GM19238 (cell line): ENCODE measurements around the gene GNA14.
"Not testable (repeated sequence)": the region's sequence is repeated elsewhere in the genome, so short reads cannot be mapped to it uniquely, and the experiment has no call there.

Experiments used
- DNase-seq: peaks from one replicate; pipeline ENCODE4 v3.0.0; 2011; ENCODE audit warnings: low spot score; ENCODE audit not compliant: insufficient read length

The GNA14 gene

GRCh38 chr9:77417566-77417965, 230.6 kb downstream of the GNA14 start:
- no peak for DNase-seq

GRCh38 chr9:77408521-77408920, 239.6 kb downstream of the GNA14 start:
- not testable (repeated sequence) for DNase-seq

- DNase-seq, result no peak
These were observed 244.9 kb downstream of the GNA14 start for GRCh38 chr9:77403239-77403638.

- no peak for DNase-seq
These were observed 245.8 kb downstream of the GNA14 start for GRCh38 chr9:77402286-77402685.

GRCh38 chr9:77399964-77400363, 248.2 kb downstream of the GNA14 start:
- DNase-seq, result no peak

GRCh38 chr9:77398581-77398980, 249.5 kb downstream of the GNA14 start:
- not testable (repeated sequence) for DNase-seq

- no peak for DNase-seq
These were observed 255.8 kb downstream of the GNA14 start for GRCh38 chr9:77392328-77392727.

- DNase-seq, result no peak
These were observed 256.3 kb downstream of the GNA14 start for GRCh38 chr9:77391834-77392233.

GRCh38 chr9:77386187-77386586, 261.9 kb downstream of the GNA14 start:
- no peak for DNase-seq

- DNase-seq, result no peak
These were observed 263.7 kb downstream of the GNA14 start for GRCh38 chr9:77384406-77384805.

GRCh38 chr9:77375956-77376532, 272.1 kb downstream of the GNA14 start:
- no peak for DNase-seq

GRCh38 chr9:77374266-77374665, 273.9 kb downstream of the GNA14 start:
- DNase-seq, result no peak
